PC-9 (cell line): Measurements from ENCODE around the gene SORBS2.

ENCODE experiments used
- EZH2 ChIP-seq: fragments of 200-600 bp; sonication (generic); IDR thresholded peaks from 2 replicates; pipeline ENCODE4 v1.8.0; 2017; ENCODE audit warnings: antibody characterized with exemption, low read depth
- TF ChIP-seq, protein P1 (sequence below): fragments of 200-600 bp; sonication (generic); conservative IDR thresholded peaks from 2 replicates; pipeline ENCODE4 v1.6.1; 2017; ENCODE audit warnings: mixed run types, antibody characterized with exemption, mild to moderate bottlenecking, moderate library complexity

DNA sequence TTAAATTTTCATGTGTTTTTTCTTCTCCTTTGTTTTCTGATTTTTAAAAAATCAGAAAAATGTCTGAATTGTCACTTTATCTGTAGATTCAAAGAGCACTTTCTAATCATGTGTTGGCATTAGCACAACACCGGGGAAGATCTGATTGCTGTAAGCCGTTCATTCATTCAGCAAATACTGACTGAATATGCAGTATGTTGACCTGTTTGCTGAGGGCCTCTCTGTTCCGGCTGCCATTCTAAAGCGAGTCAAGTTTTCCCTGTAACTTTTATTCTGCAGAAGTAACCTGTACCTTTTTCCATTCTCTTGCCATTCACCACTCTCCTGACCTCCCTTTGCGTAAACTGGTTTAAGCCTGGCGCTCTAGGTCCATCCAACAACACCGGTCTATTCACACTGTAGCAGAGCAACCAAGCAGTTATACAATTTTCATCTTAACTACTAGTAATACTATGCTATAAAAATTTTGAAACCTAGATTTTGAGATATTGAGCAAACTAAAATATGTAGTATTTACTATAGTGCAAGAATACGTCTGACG lies 6.7 kb downstream of the SORBS2 start:
- TF ChIP-seq EZH2 = no peak
- TF ChIP-seq, protein P1, sequence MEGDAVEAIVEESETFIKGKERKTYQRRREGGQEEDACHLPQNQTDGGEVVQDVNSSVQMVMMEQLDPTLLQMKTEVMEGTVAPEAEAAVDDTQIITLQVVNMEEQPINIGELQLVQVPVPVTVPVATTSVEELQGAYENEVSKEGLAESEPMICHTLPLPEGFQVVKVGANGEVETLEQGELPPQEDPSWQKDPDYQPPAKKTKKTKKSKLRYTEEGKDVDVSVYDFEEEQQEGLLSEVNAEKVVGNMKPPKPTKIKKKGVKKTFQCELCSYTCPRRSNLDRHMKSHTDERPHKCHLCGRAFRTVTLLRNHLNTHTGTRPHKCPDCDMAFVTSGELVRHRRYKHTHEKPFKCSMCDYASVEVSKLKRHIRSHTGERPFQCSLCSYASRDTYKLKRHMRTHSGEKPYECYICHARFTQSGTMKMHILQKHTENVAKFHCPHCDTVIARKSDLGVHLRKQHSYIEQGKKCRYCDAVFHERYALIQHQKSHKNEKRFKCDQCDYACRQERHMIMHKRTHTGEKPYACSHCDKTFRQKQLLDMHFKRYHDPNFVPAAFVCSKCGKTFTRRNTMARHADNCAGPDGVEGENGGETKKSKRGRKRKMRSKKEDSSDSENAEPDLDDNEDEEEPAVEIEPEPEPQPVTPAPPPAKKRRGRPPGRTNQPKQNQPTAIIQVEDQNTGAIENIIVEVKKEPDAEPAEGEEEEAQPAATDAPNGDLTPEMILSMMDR = no peak
